Brain microvascular endothelial cell (primary cell): ENCODE data around the gene KHNYN.
A peak's percentile ranks its signal among the peaks of the same experiment; 100 is the strongest.

Experiments used
- DNase-seq: peaks from one replicate; pipeline ENCODE4 v3.0.0-alpha.2; 2020
- H3K27ac ChIP-seq: fragments of 250-450 bp; sonication (Bioruptor Pico); 2 replicates; pipeline ENCODE4 v1.5.1; 2020; ENCODE audit warnings: mild to moderate bottlenecking, moderate library complexity
- H3K27me3 ChIP-seq: fragments of 250-450 bp; sonication (Bioruptor Pico); replicated peaks from 2 replicates; pipeline ENCODE4 v1.5.1; 2020; ENCODE audit warnings: mild to moderate bottlenecking
- H3K36me3 ChIP-seq: fragments of 250-450 bp; sonication (Bioruptor Pico); replicated peaks from 2 replicates; pipeline ENCODE4 v1.5.1; 2020; ENCODE audit warnings: mild to moderate bottlenecking
- H3K4me3 ChIP-seq: 2 replicates; pipeline ENCODE4 v1.5.1; 2011; ENCODE audit warnings: low read depth, mild to moderate bottlenecking, control low read depth, low read length, moderate library complexity
- in situ Hi-C: cut with HindIII; loops from 2 replicates; pipeline ENCODE4 v1.10.0; 2017; ENCODE audit warnings: low sequenced_read_pairs, low pct_ligation_motif_present
- TF ChIP-seq, protein P1 (sequence below): IDR thresholded peaks from 2 replicates; pipeline ENCODE4 v1.5.1; 2011; ENCODE audit warnings: low read depth, mild to moderate bottlenecking, moderate library complexity, low read length, control low read depth, inconsistent platforms; ENCODE audit errors: missing control alignments

The KHNYN gene

DNA sequence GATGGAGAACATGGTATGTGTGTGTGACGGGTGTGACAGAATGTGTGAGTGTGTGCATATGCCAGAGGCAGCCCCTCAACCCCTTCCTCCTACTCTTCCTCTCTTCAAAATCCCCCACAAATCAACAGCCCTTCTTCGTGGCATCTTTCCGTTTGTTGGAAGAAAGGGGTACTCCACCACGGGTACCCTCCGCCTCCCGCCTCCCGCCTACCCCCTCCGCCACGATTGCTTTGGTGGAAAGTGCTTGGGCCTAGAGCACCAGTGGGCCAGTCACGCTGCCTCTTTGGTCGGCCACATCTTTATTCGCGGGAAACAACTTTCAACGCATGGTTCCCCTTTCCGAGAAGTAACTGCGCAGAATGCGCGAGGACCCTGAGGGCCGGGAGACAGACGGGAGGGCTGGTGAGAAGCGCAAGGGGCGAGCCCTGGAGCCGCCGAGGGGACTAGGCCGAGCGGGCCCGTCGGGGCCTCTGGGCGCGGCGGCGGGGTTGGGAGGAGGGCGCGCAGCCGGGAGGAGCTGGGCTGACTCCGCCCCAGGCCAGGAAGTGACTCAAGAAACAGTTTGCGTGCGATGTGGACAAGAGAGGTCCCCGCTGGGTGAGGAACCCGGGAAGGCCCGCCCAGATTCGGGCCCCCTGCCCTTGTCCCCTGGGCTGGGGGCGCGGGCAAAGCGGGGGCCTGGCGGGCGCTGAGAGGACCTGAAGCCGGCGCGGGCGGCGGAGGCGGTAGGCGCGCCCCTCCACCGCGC, at the start of gene KHNYN, which contains the start of gene CBLN3:
Gene KHNYN (plus strand): TSS at position 560 of the 748 bp plus-strand sequence. CDS start 777 bp downstream, outside the sequence.
Gene CBLN3 (minus strand): TSS at position 274 of the 748 bp plus-strand sequence. CDS start 614 bp downstream, outside the sequence.
- Histone ChIP-seq H3K4me3 (peak within 1 kb of the TSS; percentile 69), H3K36me3 (peaks cover 23% of the 10 kb centered on the region), H3K27me3 (no peaks in the 10 kb centered on the region), H3K27ac (peak within 1 kb of the TSS; percentile 95)
- DNase-seq = peak; percentile 88
- in situ Hi-C loops = loop anchor here (10.0 kb wide), 1 partner anchor 95 kb away; the partner anchor contains the start of genes ADCY4 and RIPK3
- TF ChIP-seq, protein P1, sequence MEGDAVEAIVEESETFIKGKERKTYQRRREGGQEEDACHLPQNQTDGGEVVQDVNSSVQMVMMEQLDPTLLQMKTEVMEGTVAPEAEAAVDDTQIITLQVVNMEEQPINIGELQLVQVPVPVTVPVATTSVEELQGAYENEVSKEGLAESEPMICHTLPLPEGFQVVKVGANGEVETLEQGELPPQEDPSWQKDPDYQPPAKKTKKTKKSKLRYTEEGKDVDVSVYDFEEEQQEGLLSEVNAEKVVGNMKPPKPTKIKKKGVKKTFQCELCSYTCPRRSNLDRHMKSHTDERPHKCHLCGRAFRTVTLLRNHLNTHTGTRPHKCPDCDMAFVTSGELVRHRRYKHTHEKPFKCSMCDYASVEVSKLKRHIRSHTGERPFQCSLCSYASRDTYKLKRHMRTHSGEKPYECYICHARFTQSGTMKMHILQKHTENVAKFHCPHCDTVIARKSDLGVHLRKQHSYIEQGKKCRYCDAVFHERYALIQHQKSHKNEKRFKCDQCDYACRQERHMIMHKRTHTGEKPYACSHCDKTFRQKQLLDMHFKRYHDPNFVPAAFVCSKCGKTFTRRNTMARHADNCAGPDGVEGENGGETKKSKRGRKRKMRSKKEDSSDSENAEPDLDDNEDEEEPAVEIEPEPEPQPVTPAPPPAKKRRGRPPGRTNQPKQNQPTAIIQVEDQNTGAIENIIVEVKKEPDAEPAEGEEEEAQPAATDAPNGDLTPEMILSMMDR = no peak

DNA sequence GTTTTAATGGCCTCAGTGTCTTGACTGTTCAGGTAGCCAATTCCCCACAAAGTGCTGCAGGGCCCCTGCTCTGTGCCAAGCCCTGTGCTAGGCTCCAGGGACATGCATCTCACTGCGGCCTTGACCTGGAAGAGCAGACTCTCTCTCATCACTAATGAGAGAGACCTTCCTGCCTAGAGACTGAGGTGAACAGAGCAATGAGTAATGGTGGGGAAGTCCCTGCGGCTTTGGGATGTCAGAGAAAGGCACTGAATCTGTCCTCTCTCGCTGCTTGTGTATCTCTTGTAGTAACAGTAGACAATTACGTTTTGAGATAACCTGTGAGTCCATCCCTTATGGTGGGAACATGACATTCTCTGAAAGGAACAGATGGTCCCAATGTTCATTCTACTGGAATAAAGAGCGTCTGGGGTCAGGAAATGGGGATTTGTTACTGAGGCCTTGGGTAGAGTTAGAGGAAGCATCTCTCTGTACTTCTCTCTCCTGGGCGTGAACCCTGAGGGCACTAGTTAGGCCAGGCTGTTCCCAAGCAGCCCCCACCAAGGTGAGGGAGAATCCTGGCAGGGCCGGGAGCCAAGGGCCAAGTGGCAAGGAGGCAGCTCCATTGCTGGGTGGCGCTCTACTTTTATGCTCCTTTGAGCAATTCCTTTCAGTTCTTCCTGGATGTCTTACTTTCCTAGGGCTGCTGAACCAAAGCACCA, 48.2 kb upstream of the KHNYN start:
- no peak overlapping the region for H3K27ac ChIP-seq
- no peak for DNase-seq
- no peak overlapping the region for H3K4me3 ChIP-seq
- no peaks in the 10 kb centered on the region for H3K27me3 ChIP-seq
- peaks cover 7% of the 10 kb centered on the region for H3K36me3 ChIP-seq
- in situ Hi-C loops = no loop called here
- TF ChIP-seq, protein P1 = no peak

DNA sequence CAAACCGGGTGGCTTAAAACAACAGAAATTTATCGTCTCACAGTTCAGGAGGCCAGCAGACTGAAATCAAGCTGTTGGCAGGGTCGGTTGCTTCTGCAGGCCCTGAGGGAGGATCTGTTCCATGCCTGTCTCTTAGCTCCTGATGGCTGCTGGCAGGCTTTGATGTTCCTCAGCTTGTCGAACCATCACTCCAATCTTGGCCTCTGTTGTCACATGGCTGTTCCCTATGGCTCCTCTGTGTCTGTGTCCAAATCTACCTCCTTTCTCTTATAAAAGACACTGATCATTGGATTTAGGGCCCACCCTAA, 47.7 kb upstream of the KHNYN start:
- TF ChIP-seq, protein P1 = no peak
- in situ Hi-C loops = no loop called here
- no peak for DNase-seq
- peaks cover 2% of the 10 kb centered on the region for H3K36me3 ChIP-seq
- no peak overlapping the region for H3K4me3 ChIP-seq
- no peak overlapping the region for H3K27ac ChIP-seq
- H3K27me3 ChIP-seq = no peaks in the 10 kb centered on the region

GRCh38 chr14:24384169-24384568, 45.6 kb upstream of the KHNYN start:
- Histone ChIP-seq H3K36me3 (no peaks in the 10 kb centered on the region), H3K27me3 (no peaks in the 10 kb centered on the region), H3K4me3 (no peak overlapping the region), H3K27ac (no peak overlapping the region)
- in situ Hi-C loops = no loop called here
- TF ChIP-seq, protein P1 = no peak
- no peak for DNase-seq

- H3K4me3 ChIP-seq = no peak overlapping the region
- in situ Hi-C loops = no loop called here
- TF ChIP-seq, protein P1 = no peak
- H3K27ac ChIP-seq = no peak overlapping the region
- no peaks in the 10 kb centered on the region for H3K36me3 ChIP-seq
- DNase-seq = no peak
- H3K27me3 ChIP-seq = no peaks in the 10 kb centered on the region
These were observed 44.2 kb upstream of the KHNYN start for GRCh38 chr14:24385524-24385923.
